NCI-H446 treated with DMSO at 0.1 percent for 48 hours (cell line): Measurements from ENCODE around the gene ADCYAP1.

Source experiments
- DNase-seq: peaks from one replicate; lab custom pipeline; 2025; lab: John Stamatoyannopoulos, UW

Gene ADCYAP1

GRCh38 chr18:910247-910646 lies 5.6 kb downstream of the ADCYAP1 start:
- DNase-seq = no peak

DNA sequence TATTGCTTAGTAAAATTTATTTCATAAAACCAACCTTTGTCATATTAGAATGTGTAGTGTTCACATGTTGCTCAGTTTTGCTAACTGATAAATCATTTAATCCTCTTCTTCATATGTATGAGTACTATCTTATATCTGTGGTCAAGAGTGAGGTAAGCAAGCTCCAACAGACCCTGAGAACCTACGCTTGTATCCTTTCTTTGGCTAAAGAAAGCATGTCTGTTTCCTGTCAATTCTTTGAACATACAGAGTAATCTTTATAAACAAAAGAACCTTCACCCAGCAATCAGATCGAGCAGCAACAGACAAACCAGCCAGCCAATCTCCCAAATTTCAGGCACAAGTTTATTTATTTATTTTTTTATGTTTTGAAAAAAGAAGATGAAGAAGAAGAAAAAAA lies 6.4 kb downstream of the ADCYAP1 start:
- no peak for DNase-seq

- no peak for DNase-seq
Measured at GRCh38 chr18:911486-911885, 6.8 kb downstream of the ADCYAP1 start.

DNA sequence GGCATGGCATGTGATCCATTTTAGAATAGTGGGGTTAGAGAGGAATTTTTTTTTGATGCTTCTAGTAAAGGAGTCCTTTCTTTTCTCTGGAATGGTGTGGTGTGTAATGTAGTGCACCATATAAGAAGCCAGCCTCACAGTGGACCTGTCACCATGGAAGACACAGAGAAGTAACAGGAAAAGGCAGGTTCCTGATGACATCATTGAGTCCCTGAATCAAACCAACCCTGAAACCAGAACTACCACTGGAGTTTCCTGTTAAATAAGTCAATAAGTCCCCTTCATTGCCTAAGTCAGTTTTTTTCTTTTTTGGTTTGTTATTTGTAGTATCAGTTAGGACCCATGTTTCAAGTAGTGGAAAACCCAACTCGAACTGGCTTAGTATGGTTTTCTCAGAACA lies 11.9 kb downstream of the ADCYAP1 start:
- DNase-seq = no peak

DNA sequence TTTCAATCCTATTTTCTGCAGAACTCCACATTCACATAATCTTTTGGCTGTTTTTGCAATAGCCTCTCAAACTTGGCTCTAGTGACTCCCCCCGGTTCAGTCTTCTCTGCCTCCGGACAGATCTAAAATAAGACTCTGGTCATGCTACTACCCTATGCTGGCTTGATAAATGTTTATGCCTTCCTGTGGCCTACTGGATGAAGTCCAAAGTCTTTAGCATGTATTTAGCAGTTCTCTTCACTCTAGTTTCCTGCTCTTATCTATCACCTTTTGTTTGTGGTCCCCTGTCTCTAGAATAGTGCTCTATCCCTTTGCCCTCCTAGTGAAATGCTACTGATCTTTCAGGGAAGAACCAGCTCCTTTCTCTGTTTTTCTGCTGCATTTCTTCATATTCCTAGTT lies 14.4 kb downstream of the ADCYAP1 start:
- DNase-seq = no peak

DNA sequence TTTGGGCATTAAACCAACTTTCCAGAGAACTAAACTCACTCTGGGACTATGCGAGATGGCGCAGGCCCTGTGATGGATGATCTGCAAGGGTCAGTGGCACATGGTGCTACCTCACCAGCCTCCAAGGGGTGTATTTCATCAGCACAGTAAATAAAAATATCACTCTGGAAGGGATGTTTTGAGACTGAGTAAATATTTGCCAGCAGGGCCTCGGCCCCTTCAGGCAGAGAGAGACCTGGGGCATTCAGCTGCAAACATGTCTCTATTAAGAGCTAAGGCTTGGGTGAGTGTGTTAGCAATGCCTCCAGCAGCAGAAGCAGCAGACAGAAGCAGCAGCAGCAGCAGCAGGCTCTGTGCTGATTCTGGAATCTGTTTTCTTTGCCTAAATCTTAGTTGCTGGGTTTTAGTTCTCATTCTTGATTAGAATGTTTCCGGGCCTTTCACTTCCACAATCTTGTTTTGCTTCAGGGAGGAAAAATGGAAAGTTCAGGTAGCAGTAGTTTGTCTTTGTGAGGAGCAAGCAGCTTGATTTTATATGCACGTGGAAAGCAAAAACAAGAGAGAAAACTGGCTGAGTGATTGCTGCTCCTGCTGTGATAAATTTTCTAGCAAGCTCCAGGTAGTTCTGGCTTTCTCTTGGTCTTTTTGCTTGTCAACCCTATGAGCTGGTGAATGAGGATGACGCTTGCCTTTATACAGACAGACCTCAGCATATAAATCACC lies 18.6 kb downstream of the ADCYAP1 start:
- DNase-seq = no peak

DNA sequence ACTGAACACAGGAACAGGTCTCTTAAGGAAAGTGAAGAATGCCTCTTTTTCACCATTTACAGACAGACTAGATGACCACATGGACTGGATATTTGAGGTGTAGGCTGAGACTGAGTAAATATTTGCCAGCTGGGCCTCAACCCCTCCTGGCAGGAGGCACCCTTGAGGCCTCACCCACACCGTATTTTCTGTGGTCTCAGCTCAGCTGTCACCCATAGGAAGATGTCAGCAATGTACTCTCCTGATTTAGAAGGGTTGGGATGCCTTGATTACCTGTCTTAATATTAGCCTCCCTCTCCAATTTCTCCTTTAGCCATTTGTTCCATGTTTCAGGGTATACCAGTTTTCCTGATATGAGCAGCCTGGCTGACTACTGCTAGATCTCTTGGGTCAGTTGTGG lies 20.3 kb downstream of the ADCYAP1 start:
- no peak for DNase-seq

- DNase-seq = no peak
Measured at GRCh38 chr18:926946-927345, 22.3 kb downstream of the ADCYAP1 start.

- DNase-seq = no peak
Measured at GRCh38 chr18:933082-933481, 28.4 kb downstream of the ADCYAP1 start.

GRCh38 chr18:934518-935133 lies 30.0 kb downstream of the ADCYAP1 start:
- no peak for DNase-seq

- DNase-seq = no peak
Measured at GRCh38 chr18:936941-937340, 32.3 kb downstream of the ADCYAP1 start.

DNA sequence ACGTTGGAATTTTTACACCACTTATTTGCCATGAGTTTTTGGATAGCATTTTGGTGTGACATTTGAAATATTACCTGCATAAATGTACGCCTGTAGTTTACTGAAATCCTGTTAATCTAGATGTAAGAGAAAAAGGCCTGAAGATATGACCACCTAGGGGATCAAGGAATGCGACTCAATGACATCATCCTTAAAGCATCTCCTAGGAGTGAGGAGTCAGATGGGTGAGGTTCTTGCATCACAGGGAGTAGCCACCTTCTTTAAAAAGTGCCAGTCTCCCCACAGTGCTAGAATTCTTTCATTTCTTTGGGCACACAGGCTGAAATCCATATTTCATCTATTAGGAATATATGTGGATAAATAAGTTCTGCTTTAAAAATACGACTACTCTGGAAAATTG lies 34.5 kb downstream of the ADCYAP1 start:
- DNase-seq = no peak

DNA sequence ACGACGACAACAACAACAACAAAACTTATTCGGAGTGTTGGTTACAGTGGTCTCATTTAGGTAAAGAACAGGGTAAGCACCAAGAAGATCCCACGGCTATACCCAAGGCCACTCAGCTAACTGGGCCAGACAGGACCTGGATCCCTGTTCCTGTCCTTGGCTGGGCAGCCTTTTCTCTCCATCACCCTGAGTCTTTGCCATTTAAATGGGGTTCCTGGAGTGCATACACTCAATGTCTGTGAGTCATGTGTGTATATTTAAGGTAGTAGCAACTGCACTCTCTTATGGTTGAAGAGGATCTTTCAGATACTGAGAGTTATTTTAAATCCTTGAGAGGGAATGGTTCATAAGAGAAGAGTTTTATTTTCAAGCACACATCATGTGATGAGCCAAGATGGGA lies 35.3 kb downstream of the ADCYAP1 start:
- DNase-seq = no peak

DNA sequence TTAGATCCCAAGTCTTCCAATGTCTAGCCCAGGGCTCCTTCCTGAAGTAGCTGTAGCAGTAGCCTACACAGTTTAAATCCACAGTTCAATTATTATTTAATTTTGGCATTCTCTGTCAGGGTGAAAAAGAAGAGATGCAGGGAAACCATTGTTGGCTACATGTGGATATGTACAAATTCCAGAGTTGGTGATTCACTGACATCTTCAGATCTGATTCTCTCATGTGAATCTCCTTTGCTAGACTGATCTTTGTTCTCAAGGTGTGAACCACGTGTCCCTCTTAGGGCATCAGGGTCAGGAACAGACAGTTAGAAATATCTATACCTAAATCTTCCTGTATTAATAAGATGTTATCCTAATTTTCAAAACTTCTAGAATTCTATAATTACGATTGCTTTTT lies 36.7 kb downstream of the ADCYAP1 start:
- no peak for DNase-seq

- DNase-seq = no peak
Measured at GRCh38 chr18:944440-944839, 39.8 kb downstream of the ADCYAP1 start.

DNA sequence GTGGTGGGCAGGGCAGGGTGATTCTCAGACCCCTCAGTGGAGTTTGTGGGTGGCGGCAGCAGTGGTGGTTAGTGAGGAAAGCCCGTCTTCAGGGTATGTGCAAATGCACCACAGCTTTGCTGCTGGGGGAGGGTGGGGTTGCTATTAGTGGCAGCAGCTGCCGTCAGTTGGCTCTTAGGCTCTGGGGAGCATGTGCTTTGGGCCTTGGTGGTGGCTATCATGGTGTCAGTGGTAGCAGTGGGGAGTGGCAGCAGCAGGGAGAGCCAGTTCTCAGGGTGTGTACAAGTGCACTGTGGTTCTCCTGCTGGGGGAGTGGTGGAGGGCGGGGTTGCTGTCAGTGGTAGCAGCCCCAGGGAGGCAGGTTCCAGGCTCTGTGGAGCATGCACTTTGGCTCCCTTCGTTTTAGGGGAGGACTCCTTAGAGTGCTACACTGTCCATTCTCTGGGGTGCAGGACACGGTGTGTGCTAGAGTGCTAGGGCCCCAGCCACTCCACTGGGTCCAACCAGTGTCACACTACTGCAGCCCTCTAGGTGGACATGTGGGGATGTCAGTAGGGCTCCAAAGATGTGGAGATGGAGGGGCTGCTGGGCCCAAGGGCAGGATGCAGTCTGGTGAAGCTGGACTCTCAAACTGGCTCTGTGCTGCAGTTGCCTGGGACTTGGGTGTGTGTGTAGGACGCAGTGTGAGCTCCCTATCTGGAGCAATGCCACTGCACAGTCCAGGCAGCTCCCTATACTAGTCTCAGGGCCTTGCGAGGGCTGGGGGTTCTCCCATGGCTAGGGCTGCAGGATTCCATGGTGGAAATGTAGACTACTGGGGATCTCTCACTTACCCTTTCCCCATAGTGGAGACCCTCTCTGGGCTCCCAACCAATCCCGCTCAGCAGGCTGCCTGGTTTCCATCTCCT lies 45.3 kb downstream of the ADCYAP1 start:
- DNase-seq = no peak

- DNase-seq = no peak
Measured at GRCh38 chr18:950882-951495, 46.3 kb downstream of the ADCYAP1 start.

- no peak for DNase-seq
Measured at GRCh38 chr18:955384-956066, 50.9 kb downstream of the ADCYAP1 start.

GRCh38 chr18:957829-958228 lies 53.2 kb downstream of the ADCYAP1 start:
- no peak for DNase-seq

- no peak for DNase-seq
Measured at GRCh38 chr18:959854-960253, 55.2 kb downstream of the ADCYAP1 start.
